HG02970 (cell line): ENCODE measurements around the gene LENEP.

Experiments used
- ATAC-seq: cut with Tn5 transposase; IDR thresholded peaks from one replicate; pipeline ENCODE4 v1.9.1; 2021; ENCODE audit warnings: mild to moderate bottlenecking, moderate library complexity, moderate number of reproducible peaks; ENCODE audit not compliant: unreplicated experiment, low FRiP score

Gene LENEP

GRCh38 chr1:154996966-154997701 is 3.7 kb downstream of the LENEP start:
- ATAC-seq, result no peak

DNA sequence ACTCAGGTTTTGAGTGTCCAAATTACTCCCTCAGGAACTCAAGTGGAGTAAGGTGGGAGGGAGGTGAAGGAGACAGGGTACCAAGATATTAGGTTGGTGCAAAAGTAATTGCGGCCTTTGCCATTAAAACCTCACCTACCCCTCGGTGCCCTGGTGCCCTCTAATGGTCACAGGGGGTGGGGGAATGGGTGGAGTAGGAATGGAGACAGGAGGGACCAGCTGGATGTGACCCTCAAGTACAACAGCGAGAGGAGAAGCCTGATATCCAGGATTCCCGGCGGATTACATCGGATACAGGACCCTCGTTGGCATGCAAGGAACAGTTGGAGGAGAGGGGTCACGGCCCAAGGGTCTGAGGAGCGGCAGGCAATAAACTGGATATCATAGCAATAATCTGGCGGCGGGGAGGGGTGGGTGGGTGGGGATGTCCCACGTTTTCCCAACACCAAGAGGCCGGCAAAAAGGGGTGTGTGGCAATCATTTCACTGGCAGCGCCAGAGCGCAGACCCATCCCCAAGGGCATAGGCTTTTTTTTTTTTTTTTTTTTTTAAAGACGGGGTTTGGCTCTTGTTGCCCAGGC is 4.9 kb downstream of the LENEP start:
- no peak for ATAC-seq

DNA sequence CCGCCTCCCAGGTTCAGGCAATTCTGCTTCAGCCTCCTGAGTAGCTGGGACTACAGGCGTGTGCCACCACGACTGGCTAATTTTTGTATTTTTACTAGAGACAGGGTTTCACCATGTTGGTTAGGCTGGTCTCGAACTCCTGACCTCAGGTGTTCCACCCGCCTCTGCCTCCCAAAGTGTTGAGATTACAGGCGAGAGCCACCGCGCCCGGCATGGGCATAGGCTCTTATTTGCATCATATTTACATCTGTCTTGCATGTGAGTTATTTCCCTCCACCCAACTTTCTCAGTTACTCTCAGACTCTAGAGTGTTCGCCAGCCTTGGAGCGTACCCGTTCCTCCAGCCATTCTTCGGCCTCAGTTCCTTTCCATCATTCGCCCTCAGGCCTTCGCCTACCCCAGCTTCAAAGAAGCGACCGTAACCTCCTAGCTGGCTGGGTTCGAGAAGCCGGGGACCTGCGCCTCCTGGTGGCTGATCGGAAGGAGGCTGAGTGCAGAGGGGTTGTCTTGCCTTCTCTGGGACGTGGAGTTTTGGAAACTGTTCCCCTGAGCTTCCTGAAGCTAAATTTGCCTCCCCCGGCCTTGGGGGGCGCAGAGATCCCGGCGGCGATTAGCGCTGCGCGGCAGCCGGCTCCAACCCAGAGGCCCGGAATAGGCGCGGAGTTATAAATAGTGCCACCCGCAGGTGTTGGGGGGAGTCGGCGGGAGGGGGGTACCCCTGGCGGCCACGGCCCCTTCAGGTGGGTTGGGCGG is 5.6 kb downstream of the LENEP start:
- no peak for ATAC-seq

GRCh38 chr1:154999571-155000410 is 6.4 kb downstream of the LENEP start:
- no peak for ATAC-seq

- ATAC-seq, result no peak
These were observed 7.0 kb downstream of the LENEP start for GRCh38 chr1:155000411-155000725.

GRCh38 chr1:155000726-155001424 is 7.5 kb downstream of the LENEP start:
- peak; percentile 41 for ATAC-seq

DNA sequence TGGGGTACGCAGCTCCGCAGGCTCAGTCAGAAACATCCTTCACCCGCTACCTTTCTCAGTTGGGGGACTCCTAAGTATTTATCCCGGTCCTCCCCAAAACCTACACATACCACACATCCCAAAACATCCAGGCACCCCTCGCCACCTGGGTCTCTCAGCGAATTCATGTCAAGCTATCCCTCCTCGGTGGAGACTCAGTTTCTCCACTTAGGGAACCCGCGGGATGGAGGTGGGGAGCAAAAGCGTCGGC is 8.0 kb downstream of the LENEP start:
- ATAC-seq, result no peak

DNA sequence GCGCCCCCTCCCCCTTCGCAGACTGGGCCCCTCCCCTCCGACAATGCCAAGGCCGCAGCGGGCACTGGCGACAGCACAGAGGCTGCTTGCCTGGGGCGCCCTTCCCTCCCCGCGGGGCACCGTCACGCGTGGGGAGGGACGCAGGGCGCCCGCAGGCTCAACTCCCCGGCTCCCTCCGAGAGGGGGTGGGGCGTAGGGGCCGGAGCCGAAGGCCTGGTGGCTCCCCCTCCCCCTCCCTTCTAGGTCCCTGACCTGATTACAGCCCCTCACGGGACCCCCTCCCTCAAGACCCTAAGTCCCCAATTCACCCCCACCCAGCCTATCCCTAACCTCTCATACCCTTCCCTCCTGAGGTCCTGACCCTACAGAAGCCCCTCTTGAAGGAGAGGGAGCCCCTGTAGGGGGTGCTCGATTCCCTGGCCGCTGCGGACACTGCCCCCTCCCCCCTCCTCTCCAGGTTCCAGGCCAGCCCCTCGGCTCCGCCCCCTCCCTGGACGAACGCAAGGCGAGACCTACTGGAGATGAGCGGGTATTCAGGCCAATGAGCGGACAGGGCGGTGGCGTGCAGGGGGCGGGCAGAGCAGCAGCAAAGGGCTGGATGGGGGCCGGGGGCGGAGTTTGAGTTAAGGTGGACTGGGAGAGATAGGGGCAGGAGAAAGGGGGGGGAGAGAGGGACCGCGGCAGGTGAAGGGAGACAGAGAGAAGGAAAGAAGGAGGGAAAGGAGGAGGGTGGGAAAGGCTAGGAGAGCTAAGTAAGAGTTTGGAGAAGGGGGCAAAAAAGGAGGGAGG is 8.5 kb downstream of the LENEP start:
- peak; percentile 51 for ATAC-seq

DNA sequence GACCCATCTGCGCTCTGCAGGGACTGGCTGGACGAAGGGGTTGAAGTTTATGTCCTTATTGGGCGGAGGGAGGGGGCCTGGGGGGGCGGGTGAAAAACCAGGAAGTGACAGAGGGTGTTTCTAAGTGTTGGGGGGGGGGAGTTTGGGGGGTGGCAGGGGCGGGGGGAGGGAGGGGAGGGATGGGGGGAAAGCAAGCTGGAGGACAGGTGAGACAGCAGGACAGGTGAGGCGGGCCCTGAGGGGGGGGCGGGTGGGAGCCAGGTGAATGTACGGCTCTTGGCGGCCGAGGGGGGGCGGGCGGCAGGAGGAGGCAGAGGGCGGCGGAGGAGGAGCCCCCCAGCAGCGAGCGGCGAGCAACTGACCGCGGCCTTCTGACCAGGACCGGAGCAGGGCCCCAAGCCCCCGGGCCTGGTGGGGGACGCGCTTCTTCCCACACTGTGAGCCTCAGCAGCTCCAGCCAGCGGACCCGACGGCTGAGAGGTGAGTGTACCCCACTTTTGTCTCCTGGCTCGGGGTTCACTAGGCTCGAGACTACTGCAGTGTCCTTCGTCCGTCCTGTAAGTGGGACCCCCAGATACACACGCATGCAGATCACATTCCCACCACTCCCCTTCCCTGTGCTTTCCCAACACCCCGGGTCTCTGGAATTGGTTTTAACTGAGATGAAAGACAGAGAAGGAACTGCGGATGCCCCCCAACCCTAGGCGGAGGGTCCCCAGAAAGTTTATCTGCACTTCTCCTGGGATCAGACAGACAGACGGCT is 9.3 kb downstream of the LENEP start, which contains the start of gene ZBTB7B:
ZBTB7B (plus strand) TSS at position 339 of the 763 bp plus-strand sequence. CDS start 11,859 bp downstream, outside the sequence.
- no peak for ATAC-seq

DNA sequence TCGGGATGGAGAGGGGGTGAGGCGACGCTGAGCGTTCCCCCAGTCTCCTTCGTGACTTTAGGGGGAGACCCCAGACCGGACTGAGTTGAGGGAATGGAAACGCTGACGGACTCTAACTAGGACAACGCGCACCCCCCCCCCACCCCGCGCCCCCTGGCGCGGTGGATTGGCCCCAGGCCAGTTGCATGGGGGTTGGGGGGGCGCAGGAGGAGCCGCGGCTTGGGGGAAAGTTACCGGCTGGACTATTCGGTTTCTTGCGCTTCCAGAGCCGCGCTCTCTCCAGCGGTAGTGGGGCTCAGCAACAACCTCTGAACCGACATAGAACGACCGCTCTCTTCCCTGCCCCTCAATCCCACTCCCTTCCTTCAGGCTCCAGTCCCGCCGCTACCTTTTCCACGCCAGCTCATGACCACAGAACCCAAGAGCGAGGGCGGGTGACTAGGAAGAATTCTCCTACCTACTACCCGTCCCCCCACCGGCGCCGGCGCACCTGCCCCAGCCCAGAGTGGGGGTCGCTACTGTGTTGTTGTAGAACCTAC is 9.9 kb downstream of the LENEP start:
- ATAC-seq, result no peak

- ATAC-seq, result no peak
These were observed 10.5 kb downstream of the LENEP start for GRCh38 chr1:155003766-155004351.

DNA sequence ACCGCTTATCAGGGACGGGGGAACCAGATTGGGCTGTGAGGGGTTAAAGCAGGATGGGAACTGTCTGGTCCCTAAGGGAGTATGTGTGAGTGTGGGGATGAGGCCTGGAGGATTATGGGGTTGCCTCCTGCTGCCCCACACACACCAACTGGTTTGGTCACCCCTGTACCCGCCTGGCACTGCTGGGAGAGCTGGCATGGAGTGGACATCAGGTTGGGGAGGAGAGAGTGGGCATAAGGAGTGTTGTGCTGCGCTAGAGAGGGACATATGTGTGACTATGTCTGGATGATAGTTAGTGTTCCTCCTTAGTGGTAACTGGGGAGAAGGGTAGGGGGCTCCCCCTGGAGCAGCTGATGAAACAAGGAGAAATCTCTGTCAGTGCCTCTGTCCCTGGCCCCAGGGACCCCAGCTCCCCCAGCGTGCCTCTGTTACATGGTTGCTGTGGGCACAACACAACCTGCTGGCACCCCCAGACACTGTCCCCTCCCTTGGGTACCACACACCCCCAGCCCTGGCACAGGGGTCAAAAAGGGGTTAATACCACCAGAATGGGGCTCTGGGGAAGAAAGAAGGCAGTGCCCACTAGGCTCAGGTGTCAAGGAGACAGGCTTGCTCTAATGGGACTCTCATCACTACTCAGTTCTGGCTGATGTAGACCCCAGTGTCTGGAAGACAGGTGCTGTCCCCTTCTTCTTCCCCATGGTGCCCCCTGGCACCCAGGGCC is 11.1 kb downstream of the LENEP start:
- ATAC-seq, result no peak

GRCh38 chr1:155005076-155006011 is 12.0 kb downstream of the LENEP start:
- ATAC-seq, result no peak

DNA sequence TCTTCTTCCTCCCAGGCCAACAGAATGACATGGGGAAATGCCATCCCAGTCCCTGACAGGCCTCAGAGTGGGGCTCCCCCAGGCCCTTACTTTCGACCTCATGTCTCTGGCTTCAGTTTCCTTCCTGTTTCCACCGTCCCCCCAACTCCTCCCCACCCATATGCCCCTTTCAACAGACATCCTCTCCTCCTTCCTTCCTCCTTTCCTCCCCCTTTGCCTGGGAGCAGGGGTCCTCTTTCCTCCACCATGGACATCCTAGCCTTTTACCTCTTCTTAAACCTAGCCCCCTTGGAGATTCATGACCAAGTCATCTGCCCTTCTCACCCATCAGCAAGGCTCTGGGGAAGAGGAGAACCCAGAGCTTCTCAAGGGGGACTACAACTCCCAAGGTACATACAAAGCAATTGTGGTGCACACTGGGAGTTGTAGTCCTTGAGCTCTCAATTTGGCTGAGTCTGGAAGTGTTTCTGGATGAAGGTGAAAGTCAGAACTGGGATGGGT is 13.3 kb downstream of the LENEP start:
- no peak for ATAC-seq

DNA sequence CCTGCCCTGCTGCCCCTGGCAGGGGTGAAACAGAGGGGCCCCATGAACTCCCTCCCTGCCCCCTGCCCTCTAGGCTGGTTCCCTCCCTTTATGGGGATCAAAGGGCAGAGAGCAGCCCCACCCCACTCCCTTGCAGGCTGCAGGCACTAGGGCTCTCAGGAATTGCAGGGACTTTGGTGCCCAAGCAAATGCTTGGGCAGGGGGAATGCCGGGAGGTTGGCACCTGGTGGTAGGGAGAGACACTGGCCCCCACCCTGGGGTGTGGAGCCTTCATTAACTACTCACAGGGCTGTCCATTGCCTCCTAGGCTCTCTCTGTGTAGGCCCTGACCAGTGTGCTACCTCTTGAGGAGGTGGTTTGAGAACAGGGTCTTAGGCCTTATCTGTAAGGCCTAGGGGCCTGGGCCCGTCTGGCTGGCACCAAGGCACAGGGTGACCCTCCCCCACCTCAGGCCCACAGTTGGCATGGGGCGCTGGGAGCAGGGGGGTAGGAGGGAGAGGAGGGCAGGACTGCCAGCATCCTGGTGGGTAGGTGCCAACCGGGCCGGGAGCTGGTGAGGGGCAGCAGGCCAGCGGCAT is 14.0 kb downstream of the LENEP start:
- no peak for ATAC-seq
